GM21717 (cell line): ENCODE results near the gene IFT88.

Experiments
- ATAC-seq: cut with Tn5 transposase; IDR thresholded peaks from one replicate; pipeline ENCODE4 v1.9.1; 2021; ENCODE audit warnings: mild to moderate bottlenecking, moderate library complexity; ENCODE audit not compliant: unreplicated experiment

The IFT88 gene

DNA sequence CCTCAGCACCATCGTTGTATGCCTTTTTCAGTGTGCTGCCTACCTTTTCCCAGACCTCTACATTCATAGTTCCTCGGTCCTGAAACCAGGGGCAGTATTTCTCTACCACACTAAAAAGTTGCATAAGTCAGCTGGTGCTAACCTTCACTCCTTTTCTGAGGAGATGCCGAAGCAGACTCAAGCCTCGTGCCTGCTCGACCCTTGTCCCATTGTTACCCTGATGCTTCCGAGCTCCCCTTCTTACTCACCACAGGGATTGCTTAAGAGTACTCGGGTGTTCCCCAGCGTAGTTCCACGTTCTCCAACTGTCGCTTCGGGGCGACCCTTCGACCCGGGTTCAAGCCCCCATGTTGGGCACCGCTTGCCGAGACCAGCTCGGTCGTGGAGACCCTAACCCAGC, 117.6 kb downstream of the IFT88 start:
- no peak for ATAC-seq

DNA sequence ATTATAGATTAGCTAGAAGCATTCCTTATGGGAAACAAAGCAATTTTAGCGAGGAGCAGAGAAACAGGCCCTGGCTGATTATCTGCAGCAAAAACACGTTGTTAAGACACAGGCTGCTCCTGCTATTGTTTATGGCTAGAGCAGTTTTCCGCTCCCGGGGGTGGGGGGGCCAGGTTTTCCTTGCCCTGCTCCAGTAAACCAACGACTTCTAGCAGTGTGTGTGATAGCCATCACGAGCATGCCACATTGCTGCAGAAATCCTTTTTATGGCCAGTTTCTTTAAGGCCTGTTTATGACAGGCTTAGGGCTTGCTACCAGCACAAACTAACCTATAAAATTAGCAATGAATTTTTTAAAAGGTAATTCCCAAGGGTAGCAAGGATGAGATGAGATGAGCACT, 118.1 kb downstream of the IFT88 start:
- no peak for ATAC-seq

DNA sequence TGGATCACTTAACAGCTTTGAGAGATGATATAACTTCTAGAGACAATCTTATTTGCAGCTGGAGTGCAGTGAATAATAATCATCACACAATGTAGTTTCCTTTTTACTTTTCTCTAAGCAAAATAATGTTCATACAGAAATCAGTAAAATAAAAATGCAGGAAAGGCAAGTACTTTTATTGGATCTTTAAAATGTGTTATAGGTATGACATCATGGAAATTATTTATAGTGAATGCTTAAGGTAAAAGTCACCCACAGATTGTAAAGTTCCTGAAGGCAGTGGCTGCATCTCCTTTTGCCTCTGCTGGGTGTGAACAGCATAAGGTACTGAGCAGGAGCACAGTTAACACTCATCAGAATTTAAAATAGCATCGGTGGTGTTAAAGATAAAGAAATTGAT, 119.2 kb downstream of the IFT88 start:
- ATAC-seq, result no peak

DNA sequence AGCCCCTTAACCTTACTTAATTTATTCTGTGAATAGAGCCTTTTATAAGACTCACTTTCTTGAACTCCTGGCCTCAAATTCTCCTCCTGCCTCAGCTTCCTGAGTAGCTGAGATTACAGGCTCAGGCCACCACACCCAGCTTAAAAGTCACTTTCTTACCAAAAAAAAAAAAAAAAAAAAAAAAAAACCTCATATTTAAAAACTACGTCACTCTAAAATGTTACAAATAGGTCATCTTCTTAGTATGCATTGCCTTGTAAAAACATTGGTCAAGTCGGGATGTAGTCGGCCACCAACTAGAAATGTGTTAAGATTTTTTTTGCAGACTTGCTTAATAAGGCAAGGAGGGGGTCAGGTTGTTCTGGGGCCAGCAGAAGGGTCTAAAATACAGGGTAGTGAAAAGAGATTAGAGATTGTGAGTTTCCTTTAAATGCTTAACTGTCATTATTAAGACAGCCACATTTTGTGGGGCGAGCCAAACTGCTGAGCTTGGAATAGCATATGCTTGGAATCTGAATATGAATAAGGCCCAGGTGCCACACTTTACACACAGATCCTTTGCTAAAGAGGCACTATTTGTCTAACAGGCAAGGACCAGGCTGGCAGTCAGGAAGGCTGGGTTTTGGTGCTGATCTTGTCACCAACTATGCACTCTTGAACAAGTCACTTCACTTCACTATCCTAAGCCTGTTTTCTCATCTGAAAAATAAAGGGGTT, 120.1 kb downstream of the IFT88 start:
- no peak for ATAC-seq

DNA sequence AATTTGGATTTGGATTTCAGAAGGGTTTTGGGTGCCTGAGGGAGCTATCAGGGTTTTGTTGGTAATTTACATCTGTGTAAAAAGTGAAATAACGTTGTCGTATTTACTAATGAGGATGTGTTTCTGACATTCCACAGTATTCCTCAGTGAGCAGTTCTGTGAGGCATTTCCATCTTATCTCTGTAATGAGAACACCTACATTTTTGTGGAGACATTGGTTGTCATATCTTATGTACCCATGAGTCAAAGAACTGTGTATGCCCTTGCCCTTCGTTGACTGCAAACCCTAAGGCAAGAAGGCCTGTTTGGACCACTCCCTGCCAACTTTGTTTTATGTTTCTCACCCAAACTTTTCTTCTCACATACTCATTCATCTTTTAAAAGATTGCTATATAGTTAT, 122.3 kb downstream of the IFT88 start:
- no peak for ATAC-seq

DNA sequence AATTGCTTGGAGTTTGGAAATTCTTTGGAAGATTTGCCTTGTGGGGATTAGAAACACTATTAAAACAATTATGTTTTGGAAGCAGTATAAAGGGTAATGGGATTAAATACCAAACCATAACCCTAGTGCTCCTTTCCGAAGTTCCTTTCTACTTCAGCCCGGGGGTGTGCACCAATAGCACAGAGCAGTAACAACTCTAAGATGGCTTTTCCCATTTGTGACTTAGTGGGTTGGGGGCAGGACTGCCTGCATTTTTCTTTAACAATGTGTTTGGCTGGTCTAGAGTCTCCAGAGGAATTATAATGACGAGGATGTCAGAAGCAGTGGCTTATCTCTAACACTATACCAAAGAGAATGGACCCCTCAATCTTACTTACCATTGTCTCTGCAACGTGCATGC, 124.7 kb downstream of the IFT88 start:
- no peak for ATAC-seq

DNA sequence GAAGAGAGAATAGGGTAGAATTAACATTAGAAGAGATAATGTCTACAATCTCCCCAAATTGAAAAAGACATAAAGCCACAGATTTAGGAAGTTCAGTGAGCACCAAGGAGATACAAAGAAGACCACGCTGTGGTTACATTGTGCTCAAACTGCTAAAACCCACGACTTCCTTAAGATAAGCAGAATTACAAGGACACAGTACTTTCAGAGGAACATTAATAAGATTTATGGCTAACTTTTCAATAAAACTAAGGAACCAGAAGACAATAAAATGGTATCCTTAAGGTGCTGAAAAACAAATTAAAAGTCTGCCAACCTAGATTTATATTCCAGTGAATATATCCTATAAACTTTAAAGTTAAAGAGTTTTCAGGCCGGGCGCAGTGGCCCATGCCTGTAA, 129.1 kb downstream of the IFT88 start:
- ATAC-seq, result no peak

DNA sequence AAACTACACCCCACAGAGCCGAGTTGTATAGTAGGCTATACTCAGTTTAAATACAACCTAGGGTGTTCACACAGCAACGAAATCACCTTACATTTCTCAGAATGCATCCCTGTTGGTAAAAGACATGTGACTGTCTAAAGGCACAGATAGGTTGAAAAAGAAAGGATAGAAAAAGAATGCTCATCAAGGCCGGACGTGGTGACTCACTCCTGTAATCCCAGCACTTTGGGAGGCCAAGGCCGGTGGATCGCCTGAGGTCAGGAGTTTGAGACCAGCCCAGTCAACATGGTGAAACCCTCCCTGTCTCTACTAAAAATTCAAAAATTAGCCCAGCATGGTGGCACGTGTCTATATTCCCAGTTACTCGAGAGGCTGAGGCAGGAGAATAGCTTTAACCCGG, 132.8 kb downstream of the IFT88 start:
- no peak for ATAC-seq

DNA sequence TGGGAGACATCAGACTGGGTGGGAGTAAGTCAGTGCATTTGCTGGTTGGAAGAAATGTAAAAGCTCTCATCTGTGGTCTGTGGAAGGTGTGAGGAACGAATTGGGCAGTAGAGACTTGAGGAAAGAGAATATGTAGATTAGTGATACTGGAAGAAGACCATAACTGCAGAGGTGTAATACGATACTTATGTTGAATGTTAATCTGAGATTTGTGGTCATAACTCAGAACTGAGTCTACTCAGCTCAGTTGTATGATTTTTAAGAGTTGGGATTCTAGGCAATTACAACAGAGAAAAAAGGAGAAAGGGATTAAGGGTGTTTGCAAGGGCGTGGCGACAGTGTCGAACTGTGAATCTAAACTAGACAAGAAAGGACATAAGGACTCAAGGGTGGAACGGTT, 133.3 kb downstream of the IFT88 start:
- no peak for ATAC-seq

DNA sequence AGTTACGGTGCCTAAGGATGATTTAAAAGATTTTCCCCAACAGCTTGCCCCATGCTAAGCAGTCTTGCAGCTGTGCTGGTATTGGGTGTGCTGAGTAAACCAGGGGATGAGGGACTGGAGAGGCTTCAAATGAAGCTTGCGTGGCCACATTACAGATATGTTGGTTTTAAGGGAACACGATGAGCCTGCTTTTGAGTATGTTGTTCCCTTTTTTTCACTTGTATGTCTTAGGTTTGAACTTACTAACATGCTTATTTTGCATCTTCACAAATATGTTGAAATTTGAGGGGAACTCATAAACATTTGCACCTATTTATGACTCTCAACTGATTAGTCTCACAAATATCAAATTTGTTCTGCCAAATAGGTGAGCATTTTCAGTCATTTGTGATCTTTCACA, 134.5 kb downstream of the IFT88 start:
- ATAC-seq, result no peak

DNA sequence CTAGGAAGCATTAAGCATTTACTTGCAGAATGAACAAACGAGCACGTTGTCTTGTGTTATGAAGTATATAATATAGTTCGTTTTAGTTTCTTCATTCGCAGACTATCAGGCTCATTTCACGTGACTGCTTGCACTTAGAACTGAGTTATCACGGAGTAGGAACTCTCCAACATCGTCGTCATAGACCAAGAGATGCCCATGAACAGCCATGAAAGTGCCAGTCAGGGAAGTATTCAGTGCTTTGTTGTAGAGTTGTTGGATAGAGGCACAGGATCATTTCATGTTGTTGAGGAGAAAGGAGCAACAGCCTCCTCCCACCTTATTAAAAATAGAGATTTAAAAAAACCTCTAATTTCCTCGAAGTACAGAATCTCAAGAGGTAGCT, 135.6 kb downstream of the IFT88 start:
- ATAC-seq, result no peak

DNA sequence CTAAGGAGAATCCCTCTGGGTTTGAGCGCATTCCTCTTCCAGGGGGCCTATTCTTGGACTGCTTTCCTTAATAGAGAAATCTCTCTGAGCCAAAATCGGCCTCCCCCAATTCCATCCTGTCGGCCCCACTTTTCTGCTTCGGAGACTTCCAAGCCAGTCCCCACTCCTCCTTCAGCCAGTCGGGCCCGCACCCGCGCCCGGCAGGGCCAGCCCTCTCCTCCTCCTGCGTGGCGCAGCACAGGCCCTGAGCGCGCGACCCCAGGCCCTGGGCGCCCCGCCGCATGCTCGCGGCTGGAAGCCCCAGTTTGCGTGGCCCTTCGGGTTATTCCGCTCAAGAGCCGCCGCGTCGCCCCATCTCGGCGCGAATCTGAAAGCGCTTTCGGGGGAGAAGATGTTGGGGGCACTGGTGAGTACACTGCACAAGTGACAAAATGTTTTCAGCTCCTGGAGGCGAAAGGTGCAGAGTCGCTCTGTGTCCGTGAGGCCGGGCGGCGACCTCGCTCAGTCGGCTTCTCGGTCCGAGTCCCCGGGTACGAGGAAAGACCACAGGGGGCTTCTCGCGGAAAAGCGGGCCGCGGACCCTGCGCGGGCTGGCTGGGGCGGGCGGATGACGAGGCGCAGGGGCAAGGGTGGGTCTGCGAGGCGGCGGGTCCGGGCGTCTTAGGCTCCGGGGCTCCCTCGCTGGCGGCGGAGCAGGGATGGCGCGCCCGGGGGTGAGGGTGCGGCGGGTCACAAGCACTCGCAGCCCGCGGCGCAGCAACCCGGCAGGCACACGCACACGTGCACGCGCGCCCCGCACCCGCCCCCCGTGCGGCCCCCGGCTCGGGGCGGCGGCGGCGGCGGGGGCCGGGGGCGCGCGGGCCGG, 136.2 kb downstream of the IFT88 start, which contains the start of gene IL17D:
TSS of gene IL17D (plus strand) at position 785 of the 865 bp plus-strand sequence. CDS start 303 bp downstream, outside the sequence.
- ATAC-seq, result peak; percentile 25

DNA sequence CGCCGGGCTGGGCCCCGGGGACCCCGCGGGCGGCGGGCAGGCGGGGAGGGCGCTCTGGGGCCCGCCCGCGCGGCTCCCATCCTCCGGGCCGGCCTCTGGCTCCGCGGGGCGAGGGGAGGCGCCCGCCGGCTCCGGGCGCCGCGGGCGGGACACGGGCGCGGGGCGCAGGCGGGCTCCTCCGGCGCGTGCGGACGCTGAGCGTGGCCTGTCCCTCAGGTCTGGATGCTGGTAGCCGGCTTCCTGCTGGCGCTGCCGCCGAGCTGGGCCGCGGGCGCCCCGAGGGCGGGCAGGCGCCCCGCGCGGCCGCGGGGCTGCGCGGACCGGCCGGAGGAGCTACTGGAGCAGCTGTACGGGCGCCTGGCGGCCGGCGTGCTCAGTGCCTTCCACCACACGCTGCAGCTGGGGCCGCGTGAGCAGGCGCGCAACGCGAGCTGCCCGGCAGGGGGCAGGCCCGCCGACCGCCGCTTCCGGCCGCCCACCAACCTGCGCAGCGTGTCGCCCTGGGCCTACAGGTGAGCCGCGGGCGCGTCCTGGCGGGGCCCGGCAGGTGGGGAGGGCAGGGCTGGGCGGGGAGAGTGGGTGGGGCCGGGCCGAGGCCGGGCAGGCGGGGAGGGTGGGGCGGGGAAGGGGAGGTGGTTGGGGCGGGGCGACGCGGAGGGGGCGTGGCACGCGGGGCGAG, 137.0 kb downstream of the IFT88 start:
- ATAC-seq, result peak; percentile 83

DNA sequence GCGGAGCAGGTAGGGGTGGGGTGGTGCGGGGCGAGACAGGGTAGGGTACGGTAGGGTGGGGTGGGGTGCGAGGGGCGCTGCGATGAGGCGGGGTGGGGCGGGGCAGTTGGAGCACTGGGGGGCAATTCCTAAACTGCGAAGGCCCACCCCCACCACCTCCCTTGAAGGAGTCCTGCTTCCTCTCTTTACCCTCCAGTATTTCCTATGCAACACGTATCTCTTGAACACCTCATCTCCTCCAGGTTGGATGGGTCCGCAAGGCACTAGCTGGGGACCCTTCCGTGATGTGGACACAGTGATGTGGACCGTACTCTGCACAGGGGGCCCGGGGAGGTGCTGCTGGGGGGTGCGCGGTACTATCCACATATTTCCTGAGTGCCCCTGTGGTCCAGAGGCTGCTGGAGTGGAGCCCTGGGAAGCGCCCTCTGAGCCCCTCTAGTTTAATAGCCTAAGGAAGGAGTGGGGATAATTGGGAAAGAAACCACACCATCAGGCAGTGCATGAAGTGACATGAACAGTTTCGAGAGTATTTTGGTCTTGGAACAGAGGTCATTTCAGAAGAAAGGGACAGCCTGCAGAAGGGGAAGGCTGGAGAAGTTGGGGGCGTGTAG, 137.6 kb downstream of the IFT88 start:
- ATAC-seq, result no peak

DNA sequence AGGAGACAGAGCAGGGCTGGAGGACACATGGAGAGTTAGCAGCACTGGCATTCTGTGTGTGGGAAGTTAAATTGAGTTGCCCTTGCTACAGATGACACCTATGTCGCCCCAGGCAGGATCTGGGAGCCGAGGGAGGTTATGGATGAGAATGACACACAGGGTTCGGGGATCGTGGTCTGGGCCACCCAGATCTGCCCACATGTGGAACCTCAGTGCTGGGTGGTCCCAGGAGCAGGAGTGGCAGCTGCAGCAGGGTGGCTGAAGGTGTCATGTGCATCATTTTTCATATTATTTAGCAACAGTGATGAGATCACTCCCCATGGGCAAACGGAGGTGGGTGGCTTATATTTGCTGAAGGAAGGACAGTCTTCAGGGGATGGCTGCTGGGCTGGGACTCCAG, 139.7 kb downstream of the IFT88 start:
- ATAC-seq, result no peak

DNA sequence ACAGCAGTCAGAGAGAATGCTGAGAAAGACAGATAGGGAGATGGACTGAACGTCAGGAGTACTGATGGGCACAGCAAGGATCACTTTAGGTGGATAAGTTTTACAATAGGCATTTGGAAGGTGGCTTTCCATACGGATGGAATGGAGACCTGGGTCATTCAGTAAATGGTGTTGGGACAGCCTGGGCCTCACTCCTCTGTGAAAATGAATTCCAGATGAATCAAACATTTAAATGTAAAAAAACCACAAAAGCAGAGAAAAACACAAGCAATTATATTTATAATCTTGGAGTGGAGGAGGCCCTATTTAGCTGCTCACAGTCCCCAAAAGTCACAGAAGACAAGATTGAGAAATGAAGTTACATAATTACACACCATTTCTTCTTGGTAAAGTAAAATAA, 141.3 kb downstream of the IFT88 start:
- no peak for ATAC-seq

DNA sequence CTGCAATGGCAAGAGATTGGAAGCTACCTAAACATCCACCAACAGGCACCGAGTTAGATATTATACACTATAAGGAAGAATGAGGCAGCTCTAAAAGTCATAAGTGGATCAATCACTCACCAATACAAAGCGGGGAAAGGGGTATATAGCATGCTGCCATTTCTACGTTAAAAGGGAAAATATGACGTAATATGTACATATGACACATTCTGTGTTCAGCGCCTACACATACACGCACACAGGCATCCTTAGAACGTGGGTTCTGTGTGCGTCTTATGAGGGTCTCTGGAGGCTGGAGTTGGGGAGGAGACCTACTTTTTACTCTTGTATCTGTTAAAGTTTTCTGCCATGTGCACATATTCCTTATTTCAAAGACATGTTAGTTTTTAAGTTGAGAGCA, 142.4 kb downstream of the IFT88 start:
- no peak for ATAC-seq

DNA sequence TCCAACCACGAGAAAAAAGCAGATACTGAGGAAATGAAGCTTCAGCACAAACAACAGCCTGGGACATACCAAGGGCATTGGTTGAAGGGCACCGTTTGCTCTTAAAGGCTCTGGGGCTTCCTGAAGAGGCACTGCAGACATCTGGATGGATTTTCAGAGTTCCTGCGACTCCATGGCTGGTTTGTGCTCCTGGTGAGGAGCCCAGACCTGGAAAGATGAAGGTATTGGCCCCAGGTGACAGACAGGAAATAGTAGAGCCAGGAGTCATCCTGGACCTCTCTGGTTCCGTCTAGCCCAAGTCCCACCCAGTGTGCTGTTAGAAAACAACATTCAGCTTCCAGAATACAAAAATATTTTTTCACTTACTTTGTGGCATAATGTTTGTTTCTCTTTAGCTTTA, 142.8 kb downstream of the IFT88 start:
- no peak for ATAC-seq

DNA sequence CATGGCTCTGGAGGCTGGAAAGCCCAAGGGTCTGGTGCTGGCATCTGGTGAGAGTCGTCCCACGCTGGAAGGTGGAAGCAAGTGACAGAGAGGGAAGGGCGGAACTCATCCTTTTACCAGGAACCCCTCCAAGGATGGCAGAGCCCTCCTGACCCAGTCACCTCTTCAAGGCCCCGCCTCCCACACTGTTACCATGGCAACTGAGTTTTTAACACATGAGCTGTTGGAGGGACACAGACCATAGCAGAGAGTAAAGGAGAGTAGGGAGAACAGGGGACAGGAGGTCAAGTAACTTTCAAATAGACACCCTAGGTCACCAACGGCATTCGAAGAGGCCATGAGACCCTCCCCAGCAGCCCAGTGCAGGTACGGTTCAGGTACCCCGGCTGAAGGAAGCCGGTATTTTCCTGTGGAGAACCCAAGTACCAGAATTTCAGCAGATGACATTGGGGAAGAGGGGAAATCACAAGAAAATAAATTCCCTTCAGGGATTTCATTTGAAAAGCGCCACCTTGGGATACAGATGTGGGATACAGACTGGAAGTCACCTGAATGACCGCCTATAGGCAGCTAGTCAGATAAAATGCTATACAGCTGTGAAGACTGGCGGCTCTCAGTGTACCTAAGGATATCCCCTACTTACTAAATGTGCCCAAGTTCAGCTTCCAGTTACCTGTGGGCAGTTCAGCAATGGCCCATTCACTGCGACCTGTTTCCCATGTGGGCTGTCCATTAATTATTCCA, 144.5 kb downstream of the IFT88 start:
- ATAC-seq, result no peak

DNA sequence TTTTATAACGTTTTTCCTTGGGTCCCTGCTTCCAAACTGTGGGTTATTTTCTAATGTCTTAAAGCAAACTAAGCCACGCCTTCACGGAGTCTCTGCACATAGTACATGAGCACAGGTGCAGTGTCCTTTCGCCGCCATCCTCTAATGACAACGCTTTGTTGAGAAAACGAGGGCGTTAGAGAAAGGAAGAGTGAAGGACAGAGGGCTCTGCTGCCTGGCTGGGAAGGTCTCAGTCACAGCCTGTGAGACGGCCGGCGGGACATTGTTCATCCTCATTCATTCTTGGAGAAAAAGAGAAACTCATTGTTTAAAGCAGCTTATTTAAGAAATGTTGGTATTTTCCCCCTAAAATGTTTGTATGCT, 146.0 kb downstream of the IFT88 start:
- ATAC-seq, result no peak

DNA sequence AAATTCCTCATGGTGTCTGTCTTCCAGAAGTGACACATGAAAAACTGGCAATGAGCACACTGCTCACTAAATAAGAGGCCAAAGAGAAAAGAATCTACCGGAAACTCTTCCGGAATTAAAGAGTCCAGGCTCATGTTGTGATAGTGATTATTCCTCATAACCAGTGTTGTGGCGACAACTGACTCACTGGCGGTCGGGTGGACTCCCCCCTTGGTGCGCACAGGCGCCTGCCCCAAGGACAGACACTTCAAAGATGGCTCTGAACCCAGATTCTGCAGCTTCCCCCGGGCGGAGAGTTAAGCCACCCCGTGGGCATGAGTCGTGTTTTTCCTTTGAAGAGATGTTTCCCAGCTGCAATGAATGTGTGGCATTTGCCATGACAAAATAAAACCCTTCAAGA, 146.8 kb downstream of the IFT88 start:
- ATAC-seq, result no peak
